K562 (cell line): ENCODE measurements around the gene SCMH1. TPM values are rescaled to one million over a fixed set of nuclear protein-coding genes. Genes with fewer than 3 reads are reported as not detected.

ENCODE experiments used
- ATAC-seq: fragments of 200-7000 bp; cut with Tn5 transposase; 3 replicates; pipeline ENCODE4 v1.9.1; 2020; ENCODE audit warnings: moderate library complexity
- BruUV-seq: library from RNA; stranded (reverse); fragments of 400-500 nt; replicated peaks from 2 replicates; lab custom pipeline; 2021; lab: Mats Ljungman, UMichigan
- CTCF ChIA-PET: fragments of 300-600 bp; formaldehyde crosslinking; extraction: SDS; loops from one replicate; lab custom pipeline; 2021; ENCODE audit warnings: low intra/inter-chr PET ratio; lab: Yijun Ruan, JAX
- POLR2A ChIA-PET: fragments of 300-600, 350-650 bp; sonication (Branson Sonifier 250); formaldehyde crosslinking; extraction: SDS; loops from one replicate; lab custom pipeline; 2021; ENCODE audit warnings: antibody characterized with exemption, inconsistent platforms; lab: Yijun Ruan, JAX
- DNase-seq, 4 experiments: peaks; one replicate each; pipeline versions ENCODE4 v3.0.0 to v3.0.0-alpha.2; 2011 to 2018; ENCODE audit warnings: low spot score in 3 of 4, mixed read lengths in 3 of 4; ENCODE audit errors: extremely low read depth in 1 of 4
- FAIRE-seq: peaks from 2 replicates; lab custom pipeline; 2011; peaks lifted over from hg19 to GRCh38; lab: Jason Lieb, UNC
- H2AFZ ChIP-seq: 2 replicates; pipeline ENCODE4 v1.6.0; 2011; ENCODE audit warnings: low read depth, low read length, control low read depth, inconsistent platforms
- H3K27ac ChIP-seq: fragments of 200-600 bp; 3 replicates; pipeline ENCODE4 v1.8.0; 2011; ENCODE audit warnings: low read depth, mild to moderate bottlenecking, control low read depth, inconsistent platforms, low read length, moderate library complexity, mixed read lengths; ENCODE audit errors: extremely low read depth
- H3K27me3 ChIP-seq, 2 experiments: fragments of 300-600 bp in 1 of 2; 2 replicates in 1 of 2; 3 replicates in 1 of 2; pipeline versions ENCODE4 v1.6.0 to v1.8.0; 2011; ENCODE audit warnings: inconsistent platforms in 2 of 2, low read length in 2 of 2, mild to moderate bottlenecking in 1 of 2, mixed read lengths in 1 of 2, moderate library complexity in 1 of 2; ENCODE audit not compliant: control insufficient read depth in 2 of 2, insufficient read depth in 2 of 2
- H3K36me3 ChIP-seq: fragments of 300-600 bp; 3 replicates; pipeline ENCODE4 v1.8.0; 2011; ENCODE audit warnings: mild to moderate bottlenecking, low read length, inconsistent platforms; ENCODE audit not compliant: control insufficient read depth, insufficient read depth
- H3K4me1 ChIP-seq, 2 experiments: fragments of 200-600 bp in 1 of 2; replicated peaks in 1 of 2; 2 replicates in 1 of 2; 3 replicates in 1 of 2; pipeline versions ENCODE4 v1.5.1 to v1.8.0; 2011; ENCODE audit warnings: inconsistent platforms in 2 of 2, low read length in 2 of 2, mild to moderate bottlenecking in 1 of 2, mixed read lengths in 1 of 2, moderate library complexity in 1 of 2; ENCODE audit not compliant: control insufficient read depth in 2 of 2, insufficient read depth in 2 of 2
- H3K4me2 ChIP-seq: 2 replicates; pipeline ENCODE4 v1.6.1; 2011; ENCODE audit warnings: low read length, control low read depth, inconsistent platforms, mixed read lengths; ENCODE audit not compliant: insufficient read depth
- H3K4me3 ChIP-seq: fragments of 200-600 bp; sonication (generic), shearing (Covaris generic); 2 replicates; pipeline ENCODE4 v1.5.1; 2016; ENCODE audit warnings: control low read depth, inconsistent platforms
- H3K79me2 ChIP-seq: fragments of 200-600 bp; 3 replicates; pipeline ENCODE4 v1.8.0; 2011; ENCODE audit warnings: low read length, inconsistent platforms; ENCODE audit not compliant: control insufficient read depth, insufficient read depth
- H3K9ac ChIP-seq, 2 experiments: 2 replicates each; pipeline versions ENCODE4 v1.6.0 to v1.6.1; 2011; ENCODE audit warnings: low read depth in 2 of 2, low read length in 2 of 2, control low read depth in 1 of 2, inconsistent platforms in 1 of 2, mild to moderate bottlenecking in 1 of 2, mixed read lengths in 1 of 2; ENCODE audit not compliant: insufficient read depth in 1 of 2
- H3K9me1 ChIP-seq: one replicate; pipeline ENCODE4 v1.6.0; 2011; ENCODE audit warnings: inconsistent platforms, mild to moderate bottlenecking, low read length, moderate library complexity; ENCODE audit not compliant: control insufficient read depth, insufficient read depth
- H3K9me3 ChIP-seq: replicated peaks from 2 replicates; pipeline ENCODE4 v1.5.1; 2011; ENCODE audit warnings: low read depth, low read length, inconsistent platforms; ENCODE audit not compliant: control insufficient read depth, insufficient read depth
- H4K20me1 ChIP-seq: replicated peaks from 2 replicates; pipeline ENCODE4 v1.6.1; 2011; ENCODE audit warnings: low read length, inconsistent platforms, mixed read lengths; ENCODE audit not compliant: control insufficient read depth, insufficient read depth
- CREB1 ChIP-seq, 2 experiments: sonication (generic) in 1 of 2; formaldehyde crosslinking in 1 of 2; IDR thresholded peaks; 2 replicates each; pipeline versions ENCODE4 v1.6.1 to v1.8.0; 2012 to 2022; ENCODE audit warnings: inconsistent platforms in 1 of 2, mild to moderate bottlenecking in 1 of 2, missing genetic modification reagents in 1 of 2, moderate library complexity in 1 of 2
- KDM1A ChIP-seq, 2 experiments: fragments of 450-650 bp; IDR thresholded peaks; 2 replicates each; pipeline ENCODE4 v1.6.1; 2016; ENCODE audit warnings: mild to moderate bottlenecking in 2 of 2
- POLR2A ChIP-seq: fragments of 450-650 bp; conservative IDR thresholded peaks from 2 replicates; pipeline ENCODE4 v1.6.1; 2016
- POLR2G ChIP-seq: fragments of 200-400 bp; formaldehyde crosslinking; IDR thresholded peaks from 2 replicates; pipeline ENCODE4 v1.6.1; 2017; ENCODE audit warnings: low read depth, mild to moderate bottlenecking, antibody characterized with exemption, low read length, moderate library complexity
- RBFOX2 ChIP-seq: fragments of 200-400 bp; formaldehyde crosslinking; IDR thresholded peaks from 2 replicates; pipeline ENCODE4 v1.6.1; 2017; ENCODE audit warnings: low read depth, mild to moderate bottlenecking, low read length, moderate library complexity
- RBM22 ChIP-seq: fragments of 200-400 bp; formaldehyde crosslinking; IDR thresholded peaks from 2 replicates; pipeline ENCODE4 v1.6.1; 2018; ENCODE audit warnings: low read length, low read depth; ENCODE audit not compliant: poor library complexity, severe bottlenecking
- TAF9B ChIP-seq: fragments of 450-650 bp; IDR thresholded peaks from 2 replicates; pipeline ENCODE4 v1.6.1; 2018; ENCODE audit warnings: mild to moderate bottlenecking; ENCODE audit not compliant: partially characterized antibody
- ZBTB33 ChIP-seq: sonication (generic); formaldehyde crosslinking; IDR thresholded peaks from 2 replicates; pipeline ENCODE4 v1.8.1; 2023; ENCODE audit warnings: mild to moderate bottlenecking, missing genetic modification reagents
- ZNF511 ChIP-seq: sonication (generic); formaldehyde crosslinking; IDR thresholded peaks from 2 replicates; pipeline ENCODE4 v1.8.0; 2022; ENCODE audit warnings: mild to moderate bottlenecking, missing genetic modification reagents
- ZNF77 ChIP-seq: fragments of 250-450 bp; sonication (Bioruptor Pico); IDR thresholded peaks from 2 replicates; pipeline ENCODE4 v1.5.0; 2020
- WGBS: fragments of 100-300 bp; shearing (Covaris generic); methylation state at CpG from one replicate; pipeline ENCODE4 v1.1.6; 2016; ENCODE audit warnings: low coverage, mixed read lengths; ENCODE audit not compliant: insufficient coverage; ENCODE audit errors: missing lambda C conversion rate; 5-methylcytosine and 5-hydroxymethylcytosine counted together
- in situ Hi-C: fragments of 300-500 bp; cut with MboI; formaldehyde crosslinking; loops from 4 replicates; pipeline ENCODE4 v1.15.0; 2018; ENCODE audit warnings: inconsistent platforms, mixed read lengths
- intact Hi-C: fragments of 100-400 bp; cut with micrococcal nuclease; formaldehyde crosslinking; loops from 2 replicates; pipeline ENCODE4 v1.14.2; 2022
- polyA plus RNA-seq, 8 experiments: library from polyadenylated mRNA; depleted of rRNA in 4 of 8; stranded (reverse) in 5 of 8; unstranded in 3 of 8; fragments of >200 nt; fragmentation: Nextera tagmentation in 2 of 8; fragmentation: Illumina TruSeq in 1 of 8; extraction: Ambion mirVana in 2 of 8; extraction: Trizol in 1 of 8; gene quantifications; 2 replicates each; pipeline versions ENCODE4 v1.2.1 to v1.2.3, GENCODE V29; 2011 to 2014; ENCODE audit warnings: inconsistent platforms in 1 of 8, missing spikeins in 1 of 8
- total RNA-seq, 7 experiments: library from RNA; depleted of rRNA in 6 of 7; stranded (reverse); fragments of >200 nt in 6 of 7; fragmentation: Illumina TruSeq in 2 of 7; extraction: Trizol in 2 of 7; gene quantifications; 2 replicates each; pipeline versions ENCODE4 v1.2.1 to v1.2.3, GENCODE V29; 2011 to 2021; ENCODE audit warnings: low replicate concordance in 1 of 7
- TF ChIP-seq, protein P1 (sequence below): fragments of 250-450 bp; sonication (Bioruptor Pico); IDR thresholded peaks from 2 replicates; pipeline ENCODE4 v1.8.0; 2022; ENCODE audit warnings: inconsistent platforms, mild to moderate bottlenecking, moderate library complexity, borderline replicate concordance
- TF ChIP-seq, protein P2 (sequence below): sonication (generic); formaldehyde crosslinking; IDR thresholded peaks from 2 replicates; pipeline ENCODE4 v1.8.0; 2023; ENCODE audit warnings: mild to moderate bottlenecking, missing genetic modification reagents

SCMH1 gene
- total and polyA plus RNA-seq, 9 of the 15 experiments (the other 6 are each of a cell fraction or from before 2014, with no cell fraction given) = 8.5 to 37.0 (median 26.8) TPM

DNA sequence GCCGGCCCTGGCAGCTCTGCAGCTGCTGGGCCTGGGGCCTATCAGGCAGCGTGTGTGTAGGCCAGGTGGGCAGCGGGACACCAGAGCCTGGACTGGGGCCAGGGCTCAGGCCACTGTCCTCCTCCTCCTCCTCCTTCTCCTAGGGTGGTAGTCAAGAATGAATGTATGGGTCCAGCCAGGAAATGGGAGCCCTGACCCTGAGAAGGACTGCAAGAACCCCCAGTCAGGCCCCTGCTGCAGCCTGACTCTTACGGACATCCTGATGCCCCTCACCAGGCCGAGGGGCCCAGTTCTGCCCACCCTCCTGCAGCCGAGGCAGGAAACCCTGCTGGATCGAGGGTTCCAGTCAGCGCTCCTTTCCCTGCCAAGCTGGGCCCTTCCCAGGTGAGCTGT lies 224.1 kb downstream of the SCMH1 start (continued):
- TF ChIP-seq, protein P1, sequence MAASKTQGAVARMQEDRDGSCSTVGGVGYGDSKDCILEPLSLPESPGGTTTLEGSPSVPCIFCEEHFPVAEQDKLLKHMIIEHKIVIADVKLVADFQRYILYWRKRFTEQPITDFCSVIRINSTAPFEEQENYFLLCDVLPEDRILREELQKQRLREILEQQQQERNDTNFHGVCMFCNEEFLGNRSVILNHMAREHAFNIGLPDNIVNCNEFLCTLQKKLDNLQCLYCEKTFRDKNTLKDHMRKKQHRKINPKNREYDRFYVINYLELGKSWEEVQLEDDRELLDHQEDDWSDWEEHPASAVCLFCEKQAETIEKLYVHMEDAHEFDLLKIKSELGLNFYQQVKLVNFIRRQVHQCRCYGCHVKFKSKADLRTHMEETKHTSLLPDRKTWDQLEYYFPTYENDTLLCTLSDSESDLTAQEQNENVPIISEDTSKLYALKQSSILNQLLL (CRISPR knock-in tag) = no peak
- no peak for TF ChIP-seq TAF9B
- 0 out of 2 replicates have a peak, but pooled peaks have one; percentile 25 for TF ChIP-seq POLR2A

DNA sequence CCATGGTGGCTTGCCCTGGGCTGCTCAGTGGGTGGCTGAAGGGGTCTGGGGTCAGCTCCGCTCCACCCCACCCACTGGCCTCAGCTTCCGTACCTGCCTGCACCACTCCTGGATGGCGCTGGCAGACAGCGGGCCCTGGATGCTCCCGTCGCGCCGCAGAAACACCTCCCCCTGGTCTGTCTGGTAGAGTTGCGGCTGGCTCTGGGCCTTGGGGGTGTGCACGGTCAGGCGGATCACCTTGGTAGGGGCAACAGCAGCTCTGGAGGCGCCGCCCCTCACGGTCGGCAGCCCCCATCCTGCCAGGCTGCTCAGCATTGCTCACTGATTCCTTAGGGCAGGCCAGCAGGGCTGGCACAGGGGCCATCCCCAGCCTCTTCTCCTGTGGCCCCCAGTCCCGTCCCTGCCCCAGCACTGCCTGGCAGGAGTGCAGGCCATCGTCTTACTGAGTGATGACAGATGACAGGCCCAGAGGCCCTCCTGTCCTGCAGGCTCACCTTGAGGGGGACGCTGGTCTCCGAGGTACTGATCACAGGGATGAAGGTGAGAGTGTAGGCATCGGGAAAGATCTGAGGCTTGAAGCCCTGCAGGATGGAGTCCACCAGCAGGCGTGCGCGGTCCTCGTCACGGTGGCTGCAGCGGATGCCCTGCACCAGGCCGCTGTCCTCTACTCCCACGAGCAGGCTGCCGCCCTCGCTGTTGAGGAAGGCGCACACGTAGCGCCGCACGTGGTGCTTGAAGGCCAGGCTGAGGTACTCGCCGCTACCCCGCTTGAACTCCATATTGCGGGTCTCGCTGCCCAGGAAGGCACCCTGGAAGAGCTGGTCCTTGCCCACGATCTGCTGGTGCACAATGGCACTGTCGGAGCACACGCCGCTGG lies 224.7 kb downstream of the SCMH1 start:
- ATAC-seq = no peak
- no peak overlapping the region for H2AFZ ChIP-seq
- 94% methylated on average over 30 of the region's 44 CpGs for whole genome bisulfite sequencing
- no peaks in the 10 kb centered on the region for H3K27me3 ChIP-seq
- H3K9me1 ChIP-seq = peaks cover 10% of the 10 kb centered on the region
- ChIA-PET POLR2A (interaction anchor here (0.6 to 1.7 kb wide), 3 partner anchors 9 to 36 kb away, joined by 3 to 6 read pairs (median 4); no protein-coding TSS in a partner anchor), CTCF (no interaction called here)
- no peak for FAIRE-seq
- in situ Hi-C loops = no loop called here
- no peak for DNase-seq
- no peak overlapping the region for H3K27ac ChIP-seq
- 0 out of 4 replicates have a peak overlapping the region, but pooled peaks of 1 of the 2 experiments have one; percentile 4 for H3K9ac ChIP-seq
- no TSS peak for BruUV-seq
- H3K9me3 ChIP-seq = no peaks in the 10 kb centered on the region
- intact Hi-C loops = no loop called here
- no peaks in the 10 kb centered on the region for H4K20me1 ChIP-seq
- H3K36me3 ChIP-seq = peaks cover 70% of the 10 kb centered on the region; the same call in 2 of the 3 replicates
- no peaks in the 10 kb centered on the region for H3K79me2 ChIP-seq
- no peak overlapping the region for H3K4me3 ChIP-seq
- H3K4me2 ChIP-seq = no peak overlapping the region
- H3K4me1 ChIP-seq = peaks cover 0 to 25% of the 10 kb centered on the region in 2 experiments; a peak in 2 of 5 replicates
- no peak for TF ChIP-seq ZNF511 (CRISPR knock-in tag)
- no peak for TF ChIP-seq CREB1 (IDR thresholded peaks at IDR 0.05)
- no peak for TF ChIP-seq CREB1 (CRISPR knock-in tag; IDR thresholded peaks at IDR 0.05)
- no peak for TF ChIP-seq KDM1A (IDR thresholded peaks at IDR 0.05)
- TF ChIP-seq RBM22 = peak; percentile 23
- peak; percentile 60 for TF ChIP-seq POLR2G
- TF ChIP-seq POLR2A = peak; percentile 27; the same call in 1 of the 2 replicates
- TF ChIP-seq, protein P2, sequence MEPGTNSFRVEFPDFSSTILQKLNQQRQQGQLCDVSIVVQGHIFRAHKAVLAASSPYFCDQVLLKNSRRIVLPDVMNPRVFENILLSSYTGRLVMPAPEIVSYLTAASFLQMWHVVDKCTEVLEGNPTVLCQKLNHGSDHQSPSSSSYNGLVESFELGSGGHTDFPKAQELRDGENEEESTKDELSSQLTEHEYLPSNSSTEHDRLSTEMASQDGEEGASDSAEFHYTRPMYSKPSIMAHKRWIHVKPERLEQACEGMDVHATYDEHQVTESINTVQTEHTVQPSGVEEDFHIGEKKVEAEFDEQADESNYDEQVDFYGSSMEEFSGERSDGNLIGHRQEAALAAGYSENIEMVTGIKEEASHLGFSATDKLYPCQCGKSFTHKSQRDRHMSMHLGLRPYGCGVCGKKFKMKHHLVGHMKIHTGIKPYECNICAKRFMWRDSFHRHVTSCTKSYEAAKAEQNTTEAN = no peak
- TF ChIP-seq ZNF77 (CRISPR knock-in tag) = no peak
- peak; percentile 40; the same call in 1 of the 2 replicates for TF ChIP-seq RBFOX2
- peak; percentile 80 for TF ChIP-seq ZBTB33 (CRISPR knock-in tag)
